Gastrocnemius medialis (tissue), 4 donors: ENCODE data around the gene TNFSF18.

Experiments used
- CTCF ChIP-seq, 5 experiments: fragments of 450-650 bp in 3 of 5; fragments of 200-600 bp in 2 of 5; sonication (generic) in 2 of 5; IDR thresholded peaks in 4 of 5; conservative IDR thresholded peaks in 1 of 5; 1 replicate in 4 of 5; 2 replicates in 1 of 5; pipeline ENCODE4 v1.5.1; 2016 to 2019; ENCODE audit warnings: antibody characterized with exemption in 5 of 5, mild to moderate bottlenecking in 3 of 5, moderate library complexity in 3 of 5
- POLR2A ChIP-seq, 2 donors: fragments of 450-650 bp; IDR thresholded peaks; one replicate each; pipeline ENCODE4 v1.6.1; 2017; ENCODE audit warnings: antibody characterized with exemption in 2 of 2, mild to moderate bottlenecking in 2 of 2, moderate library complexity in 2 of 2

DNA sequence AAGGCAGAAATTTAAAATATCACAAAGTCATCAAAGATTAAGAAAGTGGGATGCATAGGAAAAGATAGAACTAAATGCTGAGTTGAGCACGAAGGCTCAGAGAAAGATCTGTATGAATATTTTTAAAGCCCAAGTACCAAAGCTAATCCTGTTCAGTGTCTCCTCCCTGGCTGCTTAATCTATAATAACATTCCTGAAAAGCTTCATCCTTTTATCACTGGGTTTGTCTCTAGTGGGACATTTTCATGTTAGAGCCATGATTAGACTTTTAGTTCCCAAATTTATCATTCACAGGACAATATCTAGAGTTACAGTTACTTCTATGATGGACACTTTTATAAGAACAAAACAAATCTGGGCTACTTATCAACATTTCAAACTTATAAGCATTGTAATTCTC is 38.6 kb downstream of the TNFSF18 start:
- TF ChIP-seq POLR2A (IDR thresholded peaks at IDR 0.05) (no peak), CTCF (IDR thresholded peaks at IDR 0.05 in 4 of 5, conservative IDR thresholded peaks at IDR 0.05 in 1 of 5) (no peak)
